ENCODE data around the gene FRMD7. TPM values are rescaled to one million over a fixed set of nuclear protein-coding genes. Genes with fewer than 3 reads are reported as not detected.
A peak's percentile ranks its signal among the peaks of the same experiment; 100 is the strongest.

FRMD7 gene
- total RNA-seq, 1 experiment from 2014 or later = not detected

DNA sequence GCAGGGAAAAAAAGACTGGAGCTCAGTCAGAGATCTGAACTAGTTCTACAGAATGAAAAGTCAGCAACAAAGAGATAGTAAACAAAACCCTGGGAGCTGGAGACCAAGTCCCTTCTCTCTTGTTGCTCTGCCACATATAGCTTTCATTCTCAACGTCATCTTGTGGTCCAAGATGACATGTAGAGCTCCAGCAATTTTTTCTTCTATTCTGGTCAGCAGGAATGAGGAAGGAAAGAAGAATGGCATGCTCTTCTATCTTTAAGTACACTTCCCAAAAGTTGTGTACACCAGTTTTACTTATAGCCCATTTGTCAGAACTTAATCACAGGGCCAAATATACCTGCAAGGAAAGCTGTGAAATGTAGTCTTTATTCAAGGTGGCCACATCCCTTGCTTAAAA is 45.8 kb upstream of the FRMD7 start:
- no peak overlapping the region for H3K23ac ChIP-seq (ENCODE audit: insufficient read length, low read depth, low read length)

More for the DNA sequence above, 45.8 kb upstream of the FRMD7 start:
- Mint-ChIP-seq H3K4me1 (peaks cover 6 to 7% of the 10 kb centered on the region in 2 experiments; a peak in 2 of 4 replicates), H3K9me3 (no peaks in the 10 kb centered on the region), H3K27me3 (ENCODE audit: low read depth) (no peaks in the 10 kb centered on the region), H3K4me3 (no peak overlapping the region), H3K36me3 (ENCODE audit: insufficient read depth in 1 of 3, low read depth in 3 of 3) (no peaks in the 10 kb centered on the region), H3K27ac (peak overlapping the region in 1 of 3 experiments; percentile 81; a peak in 2 of 7 replicates)
- Histone ChIP-seq H3K56ac (ENCODE audit: insufficient read length, low read depth, low read length) (no peak overlapping the region), H3K4me1 (ENCODE audit: insufficient read depth, low read length) (no peaks in the 10 kb centered on the region), H2BK20ac (ENCODE audit: low read depth, low read length, poor library complexity, severe bottlenecking) (no peak overlapping the region), H4K91ac (ENCODE audit: insufficient read length, low read depth, low read length) (no peak overlapping the region), H3K4me2 (ENCODE audit: insufficient read depth, insufficient read length, low read length) (no peak overlapping the region), H3K79me1 (ENCODE audit: insufficient read depth, low read depth, low read length, poor library complexity, severe bottlenecking) (no peaks in the 10 kb centered on the region), H3T11ph (ENCODE audit: low read length) (no peak overlapping the region), H2BK120ac (ENCODE audit: low read depth, low read length, poor library complexity, severe bottlenecking) (no peak overlapping the region), H3K4ac (ENCODE audit: low read depth, low read length) (no peak overlapping the region), H3K18ac (ENCODE audit: insufficient read length, low read depth, low read length) (no peak overlapping the region), H3K23me2 (ENCODE audit: insufficient read length, low read depth, low read length, poor library complexity, severe bottlenecking) (no peaks in the 10 kb centered on the region), H2BK5ac (ENCODE audit: insufficient read length, low read length) (no peak overlapping the region), H2BK15ac (ENCODE audit: low read depth, low read length) (no peak overlapping the region), H3K27ac (ENCODE audit: insufficient read length, low read depth, low read length) (no peak overlapping the region), H4K8ac (replicated peaks; ENCODE audit: insufficient read length, low read depth, low read length) (no peak overlapping the region), H3K9ac (ENCODE audit: extremely low read depth, insufficient read length, low read length) (no peak overlapping the region), H3K27me3 (ENCODE audit: insufficient read depth, low read length) (no peaks in the 10 kb centered on the region), H4K20me1 (ENCODE audit: control insufficient read depth, insufficient read depth, insufficient read length) (no peaks in the 10 kb centered on the region), H2BK12ac (ENCODE audit: insufficient read length, low read depth, low read length) (no peak overlapping the region), H3K9me3 (ENCODE audit: control insufficient read depth, low read depth, low read length) (no peaks in the 10 kb centered on the region), H4K5ac (ENCODE audit: insufficient read length, low read depth, low read length) (no peak overlapping the region), H2AFZ (ENCODE audit: low read length) (no peak overlapping the region), H2AK5ac (ENCODE audit: insufficient read length, low read length) (no peak overlapping the region), H3K14ac (ENCODE audit: insufficient read depth, low read length) (no peak overlapping the region), H3K79me2 (ENCODE audit: insufficient read depth, low read length) (no peaks in the 10 kb centered on the region)
- no CpG with 5 or more reads among the region's 1 CpG for WGBS (ENCODE audit: extremely low coverage, insufficient read length, low lambda C conversion rate)
- TF ChIP-seq, protein P1, sequence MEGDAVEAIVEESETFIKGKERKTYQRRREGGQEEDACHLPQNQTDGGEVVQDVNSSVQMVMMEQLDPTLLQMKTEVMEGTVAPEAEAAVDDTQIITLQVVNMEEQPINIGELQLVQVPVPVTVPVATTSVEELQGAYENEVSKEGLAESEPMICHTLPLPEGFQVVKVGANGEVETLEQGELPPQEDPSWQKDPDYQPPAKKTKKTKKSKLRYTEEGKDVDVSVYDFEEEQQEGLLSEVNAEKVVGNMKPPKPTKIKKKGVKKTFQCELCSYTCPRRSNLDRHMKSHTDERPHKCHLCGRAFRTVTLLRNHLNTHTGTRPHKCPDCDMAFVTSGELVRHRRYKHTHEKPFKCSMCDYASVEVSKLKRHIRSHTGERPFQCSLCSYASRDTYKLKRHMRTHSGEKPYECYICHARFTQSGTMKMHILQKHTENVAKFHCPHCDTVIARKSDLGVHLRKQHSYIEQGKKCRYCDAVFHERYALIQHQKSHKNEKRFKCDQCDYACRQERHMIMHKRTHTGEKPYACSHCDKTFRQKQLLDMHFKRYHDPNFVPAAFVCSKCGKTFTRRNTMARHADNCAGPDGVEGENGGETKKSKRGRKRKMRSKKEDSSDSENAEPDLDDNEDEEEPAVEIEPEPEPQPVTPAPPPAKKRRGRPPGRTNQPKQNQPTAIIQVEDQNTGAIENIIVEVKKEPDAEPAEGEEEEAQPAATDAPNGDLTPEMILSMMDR (conservative IDR thresholded peaks at IDR 0.05) = no peak
- no peak for DNase-seq
